ENCODE measurements around the gene SLC26A2.

Gene SLC26A2

DNA sequence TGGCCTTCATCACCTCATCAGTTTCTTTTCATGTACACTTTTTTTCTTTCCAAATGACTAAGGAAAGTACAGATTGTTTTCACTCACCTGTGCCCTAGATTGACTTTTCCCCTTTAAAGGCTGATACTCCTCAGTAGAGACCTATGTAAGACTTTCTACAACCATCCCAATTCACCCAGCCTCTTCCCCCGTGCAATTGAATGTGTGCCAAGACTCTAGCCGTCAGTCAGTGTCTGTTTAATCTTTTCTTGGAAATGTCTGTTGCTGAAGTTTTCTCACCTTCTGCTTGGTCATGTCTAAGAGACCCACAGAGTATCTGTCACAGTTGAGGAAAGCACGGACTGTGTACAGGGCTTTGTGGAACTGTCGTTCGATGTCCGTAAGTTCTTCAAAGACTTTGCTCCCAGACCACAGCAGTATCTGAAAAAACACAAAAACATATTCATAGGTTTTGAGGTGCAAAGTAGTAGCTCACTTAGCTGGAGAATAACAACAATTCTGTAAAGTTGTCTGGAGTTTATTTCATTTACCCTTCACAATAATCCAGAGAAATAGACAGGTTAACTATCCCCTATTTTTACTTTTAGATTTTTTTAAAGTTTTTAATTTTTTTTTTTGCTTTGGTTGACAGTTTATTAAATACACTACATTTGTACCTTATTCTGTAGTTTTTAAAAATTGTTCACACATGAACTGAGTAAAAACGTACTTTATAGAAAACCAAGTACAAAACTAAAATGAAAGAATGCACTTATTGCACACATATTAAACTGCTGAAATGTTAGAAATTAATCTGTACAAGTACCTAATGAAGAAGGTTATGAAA lies 29.6 kb upstream of the SLC26A2 start:
- no peak for TF ChIP-seq GATA2 (IDR thresholded peaks at IDR 0.05; ENCODE audit: low read depth, low read length)
- TF ChIP-seq GATA3 (IDR thresholded peaks at IDR 0.05; ENCODE audit: low read depth, low read length), result no peak

DNA sequence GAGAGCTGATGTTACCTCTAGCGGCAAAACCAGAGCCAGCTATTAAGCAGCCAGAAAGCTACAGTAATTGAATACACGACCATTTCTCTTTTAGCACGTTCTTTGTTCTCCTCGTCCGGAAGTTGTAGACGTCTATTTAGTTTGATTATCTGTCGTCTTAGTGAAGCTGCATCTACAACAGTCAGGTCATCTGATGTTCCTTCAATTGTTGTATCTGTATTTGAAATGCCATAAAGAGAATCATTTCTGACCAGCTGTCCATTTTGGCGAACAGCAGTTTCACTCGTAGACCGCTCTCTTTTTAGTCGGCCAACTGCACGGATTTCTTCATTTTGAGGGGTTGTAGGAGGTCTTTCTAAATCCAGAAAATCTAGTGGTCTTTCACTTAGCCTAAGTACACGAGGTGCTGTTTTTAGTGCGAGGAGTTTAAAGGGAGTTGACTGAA lies 28.5 kb upstream of the SLC26A2 start:
- TF ChIP-seq GATA3 (IDR thresholded peaks at IDR 0.05; ENCODE audit: low read depth, low read length) (no peak), GATA2 (IDR thresholded peaks at IDR 0.05; ENCODE audit: low read depth, low read length) (no peak)

DNA sequence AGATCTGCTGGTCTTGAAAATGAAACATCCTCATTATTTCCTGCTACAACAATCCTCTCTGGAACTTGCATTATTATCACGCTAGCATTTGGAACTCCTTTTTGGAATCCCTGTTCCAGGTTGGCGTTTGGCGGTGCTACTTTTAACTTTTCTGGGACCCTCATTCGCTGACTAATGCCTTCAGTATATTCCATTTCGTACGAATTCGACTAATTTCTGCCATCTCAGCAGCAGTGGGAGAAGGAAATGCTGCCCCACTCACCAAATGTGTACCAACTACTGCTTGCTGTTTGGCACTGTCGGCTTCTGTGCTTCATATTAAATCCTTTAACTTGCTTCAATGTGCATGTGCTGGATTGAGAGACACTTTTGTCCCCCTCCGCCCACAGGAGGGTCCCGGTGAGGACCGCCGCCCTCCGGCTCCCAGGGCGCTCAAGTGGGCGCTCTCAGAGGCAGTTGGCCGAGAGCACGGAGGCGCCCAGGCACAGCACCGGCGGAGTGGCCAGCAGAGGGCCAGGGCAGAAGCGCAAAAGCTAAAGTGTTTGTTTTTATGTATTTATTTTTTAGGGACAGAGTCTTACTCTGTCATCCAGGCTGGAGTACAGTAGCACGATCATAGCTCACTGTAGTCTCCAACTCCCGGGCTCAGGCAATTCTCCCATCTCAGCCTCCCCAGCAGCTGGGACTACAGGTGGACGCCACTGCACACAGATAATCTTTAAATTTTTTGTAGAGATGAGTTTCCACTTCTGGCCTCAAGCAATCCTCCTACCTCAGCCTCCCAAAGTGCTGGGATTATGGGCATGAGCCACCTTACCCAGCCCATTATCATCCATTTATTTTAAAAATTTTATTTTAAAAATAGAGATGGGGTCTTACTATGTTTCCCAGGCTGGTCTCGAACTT lies 27.9 kb upstream of the SLC26A2 start:
- no peak for TF ChIP-seq GATA3 (IDR thresholded peaks at IDR 0.05; ENCODE audit: low read depth, low read length)
- no peak for TF ChIP-seq GATA2 (IDR thresholded peaks at IDR 0.05; ENCODE audit: low read depth, low read length)

DNA sequence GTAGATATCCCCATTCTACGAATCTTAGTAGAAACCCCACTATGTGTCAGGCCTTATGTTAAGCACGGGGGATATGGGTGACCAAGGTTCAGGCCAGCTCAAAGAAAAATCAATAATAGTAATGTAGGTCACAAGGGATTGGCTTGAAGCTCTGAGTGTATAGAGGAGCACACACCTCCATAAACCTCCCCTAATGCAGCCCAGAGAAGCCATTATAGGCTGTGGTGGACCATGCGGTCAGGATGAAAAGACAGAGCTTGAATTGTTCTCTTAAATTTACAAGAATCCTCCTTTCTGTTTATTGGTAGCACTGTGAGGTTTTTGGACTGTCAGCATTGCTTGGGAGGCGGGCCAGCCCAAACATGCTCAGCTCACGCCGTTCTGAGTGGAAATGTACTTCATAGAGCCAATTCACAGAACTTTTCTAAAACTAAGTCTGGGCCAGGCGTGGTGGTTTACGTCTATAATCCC lies 25.1 kb upstream of the SLC26A2 start:
- TF ChIP-seq GATA3 (IDR thresholded peaks at IDR 0.05; ENCODE audit: low read depth, low read length) (no peak), GATA2 (IDR thresholded peaks at IDR 0.05; ENCODE audit: low read depth, low read length) (no peak)

DNA sequence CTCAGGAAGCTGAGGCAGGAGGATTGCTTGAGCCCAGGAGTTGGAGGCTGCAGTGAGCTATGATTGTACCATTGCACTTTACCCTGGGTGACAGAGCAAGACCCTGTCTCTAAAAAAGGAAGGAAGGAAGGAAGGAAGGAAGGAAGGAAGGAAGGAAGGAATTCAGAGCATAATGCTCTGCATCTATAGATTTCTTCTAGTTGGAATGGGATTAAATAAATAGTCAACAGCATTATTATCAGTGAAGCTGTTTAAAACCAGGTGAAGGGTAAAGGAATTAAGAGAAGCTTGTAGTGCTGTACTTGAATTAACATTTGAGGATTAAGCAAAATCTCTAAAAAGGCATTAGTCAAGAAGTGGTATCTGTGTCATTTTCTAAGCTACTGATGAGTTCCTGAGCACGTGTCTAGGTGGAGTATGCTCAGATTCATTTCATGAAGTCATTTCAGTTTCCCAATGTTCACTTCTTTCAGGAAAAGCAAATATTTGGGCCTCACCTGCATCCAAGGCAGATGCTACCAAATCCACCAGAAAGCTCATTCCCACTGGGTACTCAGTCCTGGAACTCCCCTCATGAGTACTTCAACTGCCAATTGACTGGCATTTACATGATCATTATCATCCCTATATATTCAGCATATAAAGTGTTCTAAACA lies 24.4 kb upstream of the SLC26A2 start:
- TF ChIP-seq GATA3 (IDR thresholded peaks at IDR 0.05; ENCODE audit: low read depth, low read length), result no peak

DNA sequence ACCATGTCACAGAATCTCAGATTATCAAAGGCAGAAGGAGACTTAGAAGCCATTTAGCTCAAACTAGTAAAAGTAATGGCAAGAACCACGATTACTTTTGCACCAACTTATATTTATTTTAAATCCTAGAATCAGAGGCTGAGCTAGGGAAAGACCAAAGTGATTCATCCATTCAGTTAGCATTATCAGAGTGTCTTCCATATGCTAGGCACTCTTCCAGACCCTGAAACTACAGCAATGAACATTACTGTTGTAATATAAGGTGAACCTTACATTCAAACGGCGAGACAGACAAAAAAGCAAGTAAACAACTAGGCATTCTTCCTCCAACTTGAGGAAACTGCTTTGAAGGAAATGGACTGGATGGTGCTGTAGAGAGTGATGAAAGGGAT lies 23.9 kb upstream of the SLC26A2 start:
- TF ChIP-seq GATA3 (IDR thresholded peaks at IDR 0.05; ENCODE audit: low read depth, low read length), result no peak
- no peak for TF ChIP-seq GATA2 (IDR thresholded peaks at IDR 0.05; ENCODE audit: low read depth, low read length)

DNA sequence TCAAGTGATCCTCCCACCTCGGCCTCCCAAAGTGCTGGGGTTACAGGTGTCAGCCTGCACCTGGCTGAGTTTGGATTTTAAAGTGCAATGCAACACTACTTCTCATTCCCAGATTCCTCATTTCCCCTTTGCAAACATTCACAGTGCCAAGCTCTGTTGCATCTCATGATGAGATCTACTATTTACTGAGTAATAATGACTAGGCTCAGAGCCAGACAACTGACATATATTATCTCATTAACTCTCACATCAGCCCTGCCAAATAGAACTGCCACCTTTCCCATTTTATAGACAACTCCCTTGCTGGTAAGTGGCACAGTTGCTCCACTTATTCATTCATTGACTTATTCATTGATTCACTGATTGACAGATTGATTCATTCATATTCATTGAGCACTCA lies 22.9 kb upstream of the SLC26A2 start:
- TF ChIP-seq GATA2 (IDR thresholded peaks at IDR 0.05; ENCODE audit: low read depth, low read length) (0 out of 2 replicates have a peak, but pooled peaks have one; percentile 18), GATA3 (IDR thresholded peaks at IDR 0.05; ENCODE audit: low read depth, low read length) (no peak)

DNA sequence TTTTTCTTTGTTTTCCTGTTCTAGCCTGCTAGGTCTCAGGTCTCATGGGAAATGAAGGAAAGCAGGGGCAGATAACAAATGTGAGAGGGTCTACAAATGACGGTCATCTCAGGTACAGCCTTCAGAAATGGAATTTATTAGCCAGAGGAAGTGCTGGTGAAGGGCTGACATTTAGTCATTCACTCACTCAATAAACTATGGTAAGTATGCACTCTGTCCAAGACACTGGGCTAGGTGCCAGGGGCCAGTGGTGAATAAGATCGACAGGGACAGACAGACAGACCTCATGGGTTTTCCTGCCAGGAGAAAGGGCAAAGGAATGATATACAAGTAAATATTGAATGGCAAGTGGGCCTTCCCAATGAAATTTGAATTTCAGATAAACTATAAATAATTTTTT lies 22.3 kb upstream of the SLC26A2 start:
- TF ChIP-seq GATA2 (IDR thresholded peaks at IDR 0.05; ENCODE audit: low read depth, low read length) (no peak), GATA3 (IDR thresholded peaks at IDR 0.05; ENCODE audit: low read depth, low read length) (no peak)

DNA sequence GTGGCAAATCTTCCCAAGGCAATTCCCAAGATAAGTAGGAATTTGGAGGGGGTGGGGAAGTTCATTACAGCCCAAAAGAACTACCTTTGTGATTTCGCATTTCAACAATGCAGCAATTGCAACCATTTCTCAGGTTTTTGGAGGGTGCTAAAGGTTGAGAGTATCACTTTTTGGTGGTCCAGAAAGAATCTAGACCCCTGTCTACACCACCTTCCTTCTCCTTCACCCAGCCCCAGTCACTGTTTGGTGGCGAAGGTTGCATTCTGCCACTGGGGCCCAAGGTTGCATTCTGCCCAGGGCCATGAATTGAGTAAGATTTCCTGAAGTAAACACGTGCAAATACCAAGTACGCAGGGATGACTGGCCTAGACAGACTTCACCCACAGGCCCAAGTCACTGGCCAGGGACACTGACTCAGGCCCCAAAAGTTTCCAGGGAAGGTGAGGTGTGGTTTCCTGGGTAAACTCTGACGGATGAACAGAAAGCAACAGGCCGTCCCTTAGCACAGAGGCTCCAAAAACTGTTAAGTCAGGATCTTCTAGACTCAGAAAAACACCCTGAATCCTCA lies 21.7 kb upstream of the SLC26A2 start:
- no peak for TF ChIP-seq GATA2 (IDR thresholded peaks at IDR 0.05; ENCODE audit: low read depth, low read length)
- no peak for TF ChIP-seq GATA3 (IDR thresholded peaks at IDR 0.05; ENCODE audit: low read depth, low read length)

DNA sequence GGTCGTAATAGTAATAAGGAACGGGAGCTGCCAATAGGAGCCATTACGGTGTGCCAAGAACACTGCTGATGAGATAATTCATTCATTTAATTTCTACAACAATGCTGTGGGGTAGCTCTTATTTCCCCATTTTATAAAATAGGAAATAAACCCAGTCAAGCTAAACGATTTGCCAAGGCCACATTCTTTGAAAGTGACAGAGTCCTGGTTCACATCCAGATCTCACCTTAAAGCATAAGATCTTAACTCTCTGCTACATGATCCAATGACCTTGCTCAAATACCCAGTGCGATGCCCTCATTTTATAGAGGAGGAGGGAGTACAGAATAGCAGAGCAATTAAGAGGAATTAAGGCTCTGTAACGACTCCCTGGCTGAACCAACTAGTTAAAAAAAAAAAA lies 21.0 kb upstream of the SLC26A2 start:
- TF ChIP-seq GATA3 (IDR thresholded peaks at IDR 0.05; ENCODE audit: low read depth, low read length) (no peak), GATA2 (IDR thresholded peaks at IDR 0.05; ENCODE audit: low read depth, low read length) (no peak)

DNA sequence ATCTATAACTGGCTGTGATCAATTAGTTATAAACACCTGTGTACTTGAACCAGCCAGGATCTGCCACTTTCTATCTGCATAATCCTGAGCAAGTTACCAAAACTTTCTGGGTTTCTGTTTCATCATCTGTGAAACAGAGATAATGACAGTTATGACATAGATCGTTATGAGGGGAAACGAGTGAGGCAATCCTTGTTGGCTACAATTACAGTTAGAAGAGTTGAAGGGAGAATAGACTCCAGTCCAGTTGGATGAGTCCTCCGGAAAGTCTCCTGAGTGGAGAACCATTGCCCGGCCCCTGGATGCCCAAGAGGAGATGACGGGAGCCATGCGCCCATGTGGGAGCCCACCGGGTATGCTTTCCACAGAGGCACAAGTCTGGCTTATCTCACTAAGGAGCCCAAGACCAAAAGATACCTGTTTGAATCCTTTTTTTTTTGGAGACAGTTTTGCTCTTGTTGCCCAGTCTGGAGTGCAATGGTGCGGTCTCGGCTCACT lies 20.4 kb upstream of the SLC26A2 start:
- TF ChIP-seq GATA2 (IDR thresholded peaks at IDR 0.05; ENCODE audit: low read depth, low read length), result no peak
- TF ChIP-seq GATA3 (IDR thresholded peaks at IDR 0.05; ENCODE audit: low read depth, low read length), result no peak

DNA sequence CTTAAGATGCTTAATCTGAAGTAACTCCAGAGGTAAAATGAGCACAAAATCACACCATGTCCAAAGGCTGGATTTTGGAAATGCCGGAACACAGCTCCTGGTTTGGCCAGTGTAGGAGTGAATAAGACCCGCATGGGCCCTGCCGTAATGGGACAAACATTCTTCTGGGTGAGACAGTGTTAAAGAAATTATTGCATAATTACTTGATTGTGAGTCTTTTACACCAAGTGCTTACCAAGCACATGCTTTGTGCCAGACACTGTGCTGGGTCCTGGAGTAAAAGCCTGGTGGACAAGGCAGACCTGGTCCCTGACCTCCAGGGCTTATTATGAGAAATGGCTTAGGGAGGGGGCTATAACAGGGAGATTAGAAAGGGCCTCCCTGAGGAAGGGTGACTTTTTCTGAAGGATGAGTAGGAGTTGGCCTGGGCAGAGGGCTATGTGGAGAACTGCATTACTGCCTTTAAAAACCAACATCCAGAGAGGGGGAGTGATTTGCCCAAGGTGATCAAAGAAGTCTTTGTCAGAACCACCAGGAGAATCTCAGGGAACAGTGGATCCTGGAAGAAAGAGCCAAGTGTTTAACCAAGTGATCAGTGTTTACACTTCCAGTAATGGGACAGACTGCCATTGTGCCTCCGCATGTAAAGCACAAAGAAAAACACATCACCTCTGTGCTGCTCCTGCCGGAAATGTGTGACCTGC lies 19.5 kb upstream of the SLC26A2 start:
- TF ChIP-seq GATA3 (IDR thresholded peaks at IDR 0.05; ENCODE audit: low read depth, low read length), result no peak
- no peak for TF ChIP-seq GATA2 (IDR thresholded peaks at IDR 0.05; ENCODE audit: low read depth, low read length)

DNA sequence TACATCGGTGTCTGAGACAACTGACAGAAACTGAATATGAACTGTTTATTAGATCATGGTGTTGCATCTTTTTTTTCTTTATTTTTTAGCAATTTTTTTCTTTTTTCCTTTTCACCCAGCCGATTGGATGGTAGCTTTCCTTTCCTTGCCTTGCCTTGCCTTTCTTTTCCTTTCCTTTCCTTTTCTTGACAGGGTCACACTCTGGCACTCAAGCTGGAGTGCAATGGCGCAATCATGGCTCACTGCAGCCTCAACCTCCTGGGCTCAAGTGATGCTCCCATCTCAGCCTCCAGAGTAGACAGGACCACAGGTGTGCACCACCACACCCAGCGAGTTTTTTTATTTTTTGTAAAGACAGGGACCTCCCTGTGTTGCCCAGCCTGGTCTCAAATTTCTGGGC lies 18.8 kb upstream of the SLC26A2 start:
- no peak for TF ChIP-seq GATA2 (IDR thresholded peaks at IDR 0.05; ENCODE audit: low read depth, low read length)
- no peak for TF ChIP-seq GATA3 (IDR thresholded peaks at IDR 0.05; ENCODE audit: low read depth, low read length)

Measured in SH-SY5Y (cell line).